ENCODE data around the gene FBRSL1.

GRCh38 chr12:132476421-132476820 is 13.5 kb upstream of the FBRSL1 start:
- TF ChIP-seq EZH2phosphoT487 (IDR thresholded peaks at IDR 0.05; ENCODE audit: low read length) (no peak), EZH2 (optimal IDR thresholded peaks at IDR 0.05; ENCODE audit: low read depth, low read length) (no peak)
- TF ChIP-seq, protein P1, sequence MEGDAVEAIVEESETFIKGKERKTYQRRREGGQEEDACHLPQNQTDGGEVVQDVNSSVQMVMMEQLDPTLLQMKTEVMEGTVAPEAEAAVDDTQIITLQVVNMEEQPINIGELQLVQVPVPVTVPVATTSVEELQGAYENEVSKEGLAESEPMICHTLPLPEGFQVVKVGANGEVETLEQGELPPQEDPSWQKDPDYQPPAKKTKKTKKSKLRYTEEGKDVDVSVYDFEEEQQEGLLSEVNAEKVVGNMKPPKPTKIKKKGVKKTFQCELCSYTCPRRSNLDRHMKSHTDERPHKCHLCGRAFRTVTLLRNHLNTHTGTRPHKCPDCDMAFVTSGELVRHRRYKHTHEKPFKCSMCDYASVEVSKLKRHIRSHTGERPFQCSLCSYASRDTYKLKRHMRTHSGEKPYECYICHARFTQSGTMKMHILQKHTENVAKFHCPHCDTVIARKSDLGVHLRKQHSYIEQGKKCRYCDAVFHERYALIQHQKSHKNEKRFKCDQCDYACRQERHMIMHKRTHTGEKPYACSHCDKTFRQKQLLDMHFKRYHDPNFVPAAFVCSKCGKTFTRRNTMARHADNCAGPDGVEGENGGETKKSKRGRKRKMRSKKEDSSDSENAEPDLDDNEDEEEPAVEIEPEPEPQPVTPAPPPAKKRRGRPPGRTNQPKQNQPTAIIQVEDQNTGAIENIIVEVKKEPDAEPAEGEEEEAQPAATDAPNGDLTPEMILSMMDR (IDR thresholded peaks at IDR 0.05; ENCODE audit: low read length) = no peak
